Fibroblast of mammary gland (primary cell): ENCODE data around the gene CPSF4L.

Experiments
- DNase-seq: peaks from one replicate; pipeline ENCODE4 v3.0.0-alpha.2; 2010; ENCODE audit warnings: low read depth
- H3K4me3 ChIP-seq: 2 replicates; pipeline ENCODE4 v1.5.1; 2011; ENCODE audit warnings: low read depth, mild to moderate bottlenecking, low read length, moderate library complexity; ENCODE audit not compliant: control insufficient read depth
- CTCF ChIP-seq: conservative IDR thresholded peaks from 2 replicates; pipeline ENCODE4 v1.5.1; 2011; ENCODE audit warnings: low read depth, low read length, inconsistent platforms; ENCODE audit not compliant: control insufficient read depth, insufficient read depth

CPSF4L gene

GRCh38 chr17:73214008-73214407, 47.7 kb downstream of the CPSF4L start:
- no peak overlapping the region for H3K4me3 ChIP-seq
- no peak for DNase-seq

GRCh38 chr17:73211745-73212144, 49.9 kb downstream of the CPSF4L start:
- H3K4me3 ChIP-seq: no peak overlapping the region
- TF ChIP-seq CTCF: no peak
- no peak for DNase-seq

More at GRCh38 chr17:73214008-73214407, 47.7 kb downstream of the CPSF4L start:
- no peak for TF ChIP-seq CTCF

DNA sequence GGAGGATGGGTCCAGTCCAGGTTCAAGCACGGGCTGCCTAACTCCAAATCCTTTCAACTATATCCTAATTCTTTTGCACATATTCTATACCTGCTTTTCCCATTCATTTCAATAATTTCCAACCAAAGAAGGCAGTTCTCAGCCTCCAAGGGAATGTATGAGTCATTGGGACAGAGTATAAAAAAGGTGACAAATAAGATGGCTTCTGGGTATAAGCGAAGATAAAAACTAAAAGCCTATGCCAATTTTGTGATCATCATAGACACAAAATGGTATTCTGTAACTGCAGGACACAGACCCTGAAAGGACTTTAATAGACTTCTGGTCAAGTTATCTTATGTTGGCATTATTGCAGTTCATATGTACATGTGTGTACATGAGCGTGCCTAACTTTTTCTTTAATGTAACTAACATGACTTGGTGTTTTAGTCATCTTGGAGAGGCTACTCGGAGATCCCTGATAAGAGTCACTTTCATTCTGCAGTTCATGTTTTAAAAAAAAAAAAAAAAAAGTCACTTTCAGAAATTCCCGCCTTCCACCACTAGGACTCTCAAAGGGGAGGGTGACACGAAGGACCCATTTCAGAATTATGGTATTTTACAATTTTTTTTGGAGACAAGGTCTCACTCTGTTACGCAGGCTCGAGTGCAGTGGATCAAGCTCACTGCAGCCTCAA, 51.5 kb downstream of the CPSF4L start:
- H3K4me3 ChIP-seq: no peak overlapping the region
- DNase-seq: no peak
- TF ChIP-seq CTCF: peak; percentile 44

GRCh38 chr17:73209436-73209835, 52.2 kb downstream of the CPSF4L start:
- DNase-seq: no peak
- H3K4me3 ChIP-seq: no peak overlapping the region
- no peak for TF ChIP-seq CTCF

GRCh38 chr17:73208139-73208827, 53.4 kb downstream of the CPSF4L start:
- H3K4me3 ChIP-seq: no peak overlapping the region
- no peak for TF ChIP-seq CTCF
- no peak for DNase-seq

DNA sequence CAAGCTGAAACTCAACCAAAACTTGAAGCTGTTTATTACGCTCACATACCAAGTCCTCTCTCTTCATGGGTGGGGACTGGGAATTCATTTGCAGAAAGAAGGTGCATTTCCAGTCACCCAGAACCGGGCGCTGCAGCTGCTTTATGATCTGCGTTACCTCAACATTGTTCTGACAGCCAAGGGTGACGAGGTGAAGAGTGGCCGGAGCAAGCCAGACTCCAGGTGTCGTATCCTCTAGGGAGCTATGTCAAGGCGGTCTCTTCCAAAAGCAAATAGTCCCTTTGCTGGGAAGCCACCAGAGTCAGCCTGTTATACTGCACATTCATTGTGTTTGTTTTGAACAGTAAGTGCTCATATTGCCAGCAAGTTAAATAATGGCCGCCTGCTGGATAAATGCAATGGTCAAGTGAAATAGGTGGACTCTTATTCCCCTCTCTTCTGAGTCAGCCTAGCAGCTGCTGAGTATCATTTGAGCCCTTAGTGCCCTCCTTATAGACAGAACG, 56.2 kb downstream of the CPSF4L start:
- DNase-seq: no peak
- H3K4me3 ChIP-seq: no peak overlapping the region
- TF ChIP-seq CTCF: no peak
